Mononuclear cell (primary cell): ENCODE measurements around the gene BMP2K. TPM values are rescaled to one million over a fixed set of nuclear protein-coding genes. Genes with fewer than 3 reads are reported as not detected.
"Not testable (repeated sequence)": the region's sequence is repeated elsewhere in the genome, so short reads cannot be mapped to it uniquely, and the experiment has no call there.

Experiments
- H3K27me3 ChIP-seq: 2 replicates; pipeline ENCODE4 v1.6.0; 2011; ENCODE audit warnings: low read length, control low read depth; ENCODE audit not compliant: insufficient read depth
- H3K4me1 ChIP-seq: 2 replicates; pipeline ENCODE4 v1.5.1; 2011; ENCODE audit warnings: mild to moderate bottlenecking, low read length, control low read depth; ENCODE audit not compliant: insufficient read depth
- H3K4me3 ChIP-seq: 2 replicates; pipeline ENCODE4 v1.5.1; 2011; ENCODE audit warnings: mild to moderate bottlenecking, low read length, moderate library complexity
- H3K9me3 ChIP-seq: 2 replicates; pipeline ENCODE4 v1.5.1; 2011; ENCODE audit warnings: low read depth, mild to moderate bottlenecking, control low read depth, low read length
- total RNA-seq: library from RNA; depleted of rRNA; stranded (reverse); fragments of >200 nt; gene quantifications from one replicate; pipeline ENCODE4 v1.2.3, GENCODE V29; 2012

BMP2K gene
- total RNA-seq, 1 donor, result 24.7 TPM

DNA sequence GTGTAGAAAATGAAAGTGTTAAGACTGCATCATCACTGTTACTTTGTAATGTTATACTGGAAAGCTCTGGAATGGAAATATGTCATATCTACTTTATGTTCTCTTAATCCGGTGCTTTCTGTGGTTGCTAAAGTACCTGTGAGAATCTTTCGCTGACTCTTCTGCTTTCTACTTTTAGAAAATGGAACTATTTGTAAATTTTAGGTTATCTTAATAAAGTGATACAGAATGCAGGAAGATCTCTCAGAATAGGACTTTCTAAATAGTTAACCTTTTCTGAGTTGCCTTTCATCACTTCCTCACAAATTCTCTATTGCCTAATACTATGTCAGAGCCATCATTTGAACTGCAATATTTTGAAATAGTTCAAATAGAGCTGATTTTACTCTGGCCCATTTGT is 69.3 kb downstream of the BMP2K start:
- Histone ChIP-seq H3K27me3 (no peaks in the 10 kb centered on the region), H3K4me1 (peaks cover 5% of the 10 kb centered on the region), H3K9me3 (no peaks in the 10 kb centered on the region), H3K4me3 (no peak overlapping the region)

DNA sequence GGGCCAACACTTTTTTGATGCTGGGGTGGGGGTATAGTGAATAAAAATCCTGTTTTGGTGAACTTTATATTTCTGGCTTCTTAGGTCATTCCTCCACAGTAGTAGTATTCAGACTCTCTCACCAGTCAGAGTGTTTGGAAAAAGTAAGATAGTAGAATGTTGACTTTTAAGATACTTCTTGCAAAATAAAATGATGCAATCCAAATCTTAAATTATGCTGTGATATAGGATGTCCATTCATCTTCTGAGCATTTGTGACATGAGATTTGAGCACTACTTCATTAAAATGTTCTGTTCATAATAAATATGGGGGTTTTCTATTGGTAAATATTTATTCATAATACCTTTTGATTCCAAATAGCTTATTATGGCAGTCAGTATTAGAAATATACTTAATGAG is 70.1 kb downstream of the BMP2K start:
- Histone ChIP-seq H3K9me3 (no peaks in the 10 kb centered on the region), H3K4me1 (peaks cover 5% of the 10 kb centered on the region), H3K27me3 (no peaks in the 10 kb centered on the region), H3K4me3 (no peak overlapping the region)

DNA sequence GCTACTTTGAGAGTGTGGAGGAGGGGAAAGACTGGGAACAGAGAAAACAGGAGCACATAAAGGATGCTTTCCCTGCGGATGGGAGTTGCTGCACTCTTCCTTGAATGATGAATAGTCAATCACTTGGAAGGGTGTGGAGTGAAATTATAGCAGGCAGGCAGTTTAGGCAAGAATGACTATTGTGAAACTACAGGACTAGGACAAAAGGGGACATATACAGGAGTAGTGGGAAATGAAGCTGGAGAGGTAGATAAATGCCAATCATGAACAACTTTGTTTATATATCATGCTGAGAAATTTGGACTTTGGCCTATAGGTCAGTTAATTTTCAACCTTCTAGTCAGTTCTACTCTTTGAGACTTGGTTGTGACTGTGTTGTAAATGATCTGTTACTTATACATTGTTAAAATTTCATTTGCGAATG is 86.2 kb downstream of the BMP2K start:
- Histone ChIP-seq H3K4me3 (no peak overlapping the region), H3K27me3 (no peaks in the 10 kb centered on the region), H3K4me1 (no peaks in the 10 kb centered on the region), H3K9me3 (no peaks in the 10 kb centered on the region)

DNA sequence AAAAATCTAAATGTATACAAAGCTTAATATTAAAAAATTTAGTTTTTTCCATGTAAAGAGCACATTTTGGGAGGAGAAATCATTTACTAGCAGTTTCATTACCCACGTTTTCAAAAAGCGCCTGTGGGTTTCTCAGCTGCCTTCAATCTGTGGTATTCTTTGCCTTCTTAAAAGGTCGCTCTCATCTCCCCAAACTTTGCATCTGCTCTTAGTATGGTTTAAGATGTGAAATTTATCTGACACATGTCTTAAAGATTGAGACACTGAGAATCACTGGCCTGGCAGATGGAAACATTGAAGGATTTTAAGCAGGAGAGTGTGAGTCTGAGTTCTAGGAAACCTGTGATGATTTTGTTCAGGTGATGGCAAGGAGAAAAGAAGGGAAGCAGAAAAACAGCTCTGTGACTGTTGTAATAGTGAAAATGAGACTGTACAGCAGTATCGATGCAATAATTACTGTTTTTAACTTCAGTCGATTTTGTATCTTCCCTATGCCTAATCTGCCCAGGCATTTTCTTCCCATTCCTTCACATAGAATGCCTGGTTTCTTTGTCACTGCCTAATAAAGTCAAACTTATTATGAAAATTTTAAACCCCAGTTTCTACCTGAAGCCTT is 87.2 kb downstream of the BMP2K start:
- no peaks in the 10 kb centered on the region for H3K27me3 ChIP-seq
- no peaks in the 10 kb centered on the region for H3K9me3 ChIP-seq
- H3K4me3 ChIP-seq, result no peak overlapping the region
- no peaks in the 10 kb centered on the region for H3K4me1 ChIP-seq

DNA sequence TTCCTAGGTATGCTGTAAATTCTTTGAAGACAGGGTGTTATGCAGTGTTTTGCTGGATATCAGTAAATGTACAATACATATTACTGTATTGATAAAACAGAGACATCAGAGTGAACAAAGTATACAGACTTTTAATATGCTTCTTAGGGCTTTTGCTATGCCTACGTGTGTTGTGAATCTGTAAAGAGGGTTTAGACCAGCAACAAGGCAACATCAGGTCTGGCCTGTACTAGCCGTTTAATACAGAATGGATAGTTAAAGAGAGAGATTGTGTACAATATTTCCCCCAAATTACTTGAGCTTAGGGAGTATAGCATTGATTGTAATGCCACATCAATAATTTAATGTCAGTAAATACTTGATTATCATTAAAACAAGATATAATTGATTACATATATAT is 87.8 kb downstream of the BMP2K start:
- Histone ChIP-seq H3K4me3 (no peak overlapping the region), H3K9me3 (no peaks in the 10 kb centered on the region), H3K27me3 (no peaks in the 10 kb centered on the region), H3K4me1 (no peaks in the 10 kb centered on the region)

DNA sequence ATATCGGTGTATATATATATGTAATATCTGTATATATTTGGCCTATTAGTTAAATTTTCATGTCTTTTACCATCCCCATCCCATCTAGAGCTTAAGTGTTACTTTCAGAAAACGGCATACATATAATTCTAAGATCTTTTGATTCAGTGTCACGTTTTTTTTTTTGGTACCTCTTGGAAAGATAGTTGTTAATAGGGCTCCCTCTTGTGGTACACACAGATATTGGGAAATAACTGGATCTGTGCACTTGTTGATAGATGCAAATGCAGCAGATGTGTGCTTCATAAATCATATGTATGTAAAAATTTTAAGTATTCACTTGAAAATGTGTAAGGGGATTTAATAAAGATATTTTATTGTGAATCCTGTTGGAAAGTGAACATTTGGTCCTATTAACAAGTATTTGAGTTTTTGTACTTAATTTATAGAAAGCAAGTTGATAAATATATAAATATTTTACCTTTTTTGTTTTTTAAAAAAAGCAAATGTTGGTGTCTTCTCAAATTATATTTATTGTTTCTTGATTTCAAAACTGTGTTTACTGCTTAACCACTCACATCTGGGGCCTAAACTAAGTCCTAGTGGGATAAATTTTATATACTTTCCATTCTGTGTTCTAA is 88.4 kb downstream of the BMP2K start:
- Histone ChIP-seq H3K4me3 (no peak overlapping the region), H3K27me3 (no peaks in the 10 kb centered on the region), H3K9me3 (no peaks in the 10 kb centered on the region), H3K4me1 (no peaks in the 10 kb centered on the region)

DNA sequence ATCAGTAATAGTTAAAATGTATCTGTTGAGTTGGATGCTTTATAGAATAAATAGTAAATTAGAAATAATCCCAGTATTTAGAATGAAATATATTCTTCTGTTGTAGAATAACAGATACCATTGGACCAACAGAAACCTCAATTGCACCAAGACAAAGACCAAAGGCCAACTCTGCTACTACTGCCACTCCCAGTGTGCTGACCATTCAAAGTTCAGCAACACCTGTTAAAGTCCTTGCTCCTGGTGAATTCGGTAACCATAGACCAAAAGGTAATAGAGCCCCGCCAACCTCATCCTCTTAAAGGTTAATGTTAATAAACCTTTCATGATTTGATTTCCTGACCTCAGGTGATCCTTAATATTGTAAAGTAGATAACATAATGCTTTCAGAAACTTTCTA is 89.3 kb downstream of the BMP2K start:
- H3K4me1 ChIP-seq, result no peaks in the 10 kb centered on the region
- no peak overlapping the region for H3K4me3 ChIP-seq
- H3K27me3 ChIP-seq, result no peaks in the 10 kb centered on the region
- H3K9me3 ChIP-seq, result no peaks in the 10 kb centered on the region

DNA sequence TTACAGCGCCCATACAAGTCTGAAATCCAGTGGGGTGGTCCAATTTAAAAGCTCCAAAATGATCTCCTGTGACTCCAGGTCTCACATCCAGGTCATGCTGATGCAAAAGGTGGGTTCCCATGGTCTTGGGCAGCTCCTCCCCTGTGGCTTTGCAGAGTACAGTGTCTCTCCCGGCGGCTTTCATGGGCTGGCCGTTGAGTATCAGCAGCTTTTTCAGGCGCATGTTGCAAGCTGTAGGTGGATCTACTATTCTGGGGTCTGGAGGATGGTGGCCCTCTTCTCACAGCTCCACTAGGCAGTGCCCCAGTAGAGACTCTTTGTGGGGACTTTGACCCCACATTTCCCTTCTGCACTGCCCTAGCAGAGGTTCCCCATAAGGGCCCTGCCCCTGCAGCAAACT is 92.6 kb downstream of the BMP2K start:
- not testable (repeated sequence) for H3K9me3 ChIP-seq, H3K4me3 ChIP-seq, H3K4me1 ChIP-seq, H3K27me3 ChIP-seq

DNA sequence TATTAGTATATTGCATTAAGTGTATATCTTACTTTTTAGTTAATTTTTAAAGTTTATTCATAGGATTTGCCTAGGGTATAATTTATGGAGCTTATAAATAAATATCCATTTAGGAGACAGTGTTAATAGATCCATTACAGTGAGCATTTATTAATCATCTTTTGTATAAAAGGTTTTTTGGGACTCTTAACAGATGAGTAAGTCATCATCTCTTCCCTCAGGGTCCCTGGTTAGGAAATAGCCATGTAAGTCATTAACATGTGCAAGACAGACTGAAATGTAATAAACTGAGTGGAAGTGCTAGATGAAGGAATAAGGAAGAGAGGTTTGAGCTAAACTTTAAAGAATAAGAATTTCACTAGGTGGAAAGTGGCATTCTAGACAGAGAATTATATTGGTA is 93.9 kb downstream of the BMP2K start:
- Histone ChIP-seq H3K27me3 (no peaks in the 10 kb centered on the region), H3K4me1 (no peaks in the 10 kb centered on the region), H3K4me3 (no peak overlapping the region), H3K9me3 (no peaks in the 10 kb centered on the region)

DNA sequence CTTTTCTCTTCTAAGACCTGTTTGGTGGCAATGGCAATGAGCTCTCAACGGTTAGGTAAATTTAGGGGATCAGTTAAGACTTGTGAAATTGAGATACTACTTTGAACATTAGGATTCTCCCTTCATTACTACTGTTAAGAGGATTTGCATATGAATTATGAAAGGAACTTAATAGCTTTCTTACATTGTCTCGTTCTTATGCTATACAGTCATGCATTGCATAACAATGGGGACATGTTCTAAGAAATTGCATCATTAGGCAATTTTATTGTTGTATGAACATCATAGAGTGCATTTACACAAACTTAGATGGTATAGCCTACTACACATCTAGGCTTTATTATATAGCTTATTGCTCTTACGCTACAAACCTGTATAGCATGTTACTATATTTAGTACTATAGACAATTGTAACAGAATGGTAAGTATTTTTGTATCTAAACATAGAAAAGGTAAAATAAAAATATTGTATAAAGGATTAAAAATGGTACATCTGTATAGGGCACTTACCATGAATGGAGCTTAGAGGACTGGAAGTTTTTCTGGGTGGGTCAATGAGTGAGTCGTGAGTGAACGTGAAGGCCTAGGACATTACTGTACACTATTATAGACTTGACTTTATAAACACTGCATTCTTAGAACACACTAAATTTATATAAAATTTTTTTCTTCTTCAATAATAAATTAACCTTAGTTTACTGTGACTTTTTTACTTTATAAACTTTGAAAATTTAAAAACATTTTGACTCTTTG is 100.6 kb downstream of the BMP2K start:
- H3K4me1 ChIP-seq, result no peaks in the 10 kb centered on the region
- H3K4me3 ChIP-seq, result no peak overlapping the region
- H3K9me3 ChIP-seq, result no peaks in the 10 kb centered on the region
- H3K27me3 ChIP-seq, result no peaks in the 10 kb centered on the region

DNA sequence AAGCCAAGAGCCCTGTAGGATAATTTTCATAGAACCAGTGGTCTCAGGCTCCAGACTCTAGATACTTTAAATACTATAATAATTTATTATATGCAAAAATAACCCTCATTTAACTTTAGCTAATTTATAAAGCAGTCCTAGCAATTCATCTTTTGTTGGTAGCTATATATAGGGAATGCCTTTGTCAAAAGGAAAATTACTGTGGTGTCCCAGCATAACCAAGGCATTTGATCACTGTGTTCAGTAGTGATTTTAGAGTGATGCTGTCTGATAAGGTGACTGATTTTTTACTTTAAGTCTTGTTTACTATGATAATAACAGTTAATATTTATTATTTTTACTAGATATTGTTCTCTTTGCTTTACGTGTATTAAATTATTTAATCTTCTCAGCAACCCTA is 101.9 kb downstream of the BMP2K start:
- Histone ChIP-seq H3K9me3 (no peaks in the 10 kb centered on the region), H3K4me1 (no peaks in the 10 kb centered on the region), H3K4me3 (no peak overlapping the region), H3K27me3 (no peaks in the 10 kb centered on the region)

DNA sequence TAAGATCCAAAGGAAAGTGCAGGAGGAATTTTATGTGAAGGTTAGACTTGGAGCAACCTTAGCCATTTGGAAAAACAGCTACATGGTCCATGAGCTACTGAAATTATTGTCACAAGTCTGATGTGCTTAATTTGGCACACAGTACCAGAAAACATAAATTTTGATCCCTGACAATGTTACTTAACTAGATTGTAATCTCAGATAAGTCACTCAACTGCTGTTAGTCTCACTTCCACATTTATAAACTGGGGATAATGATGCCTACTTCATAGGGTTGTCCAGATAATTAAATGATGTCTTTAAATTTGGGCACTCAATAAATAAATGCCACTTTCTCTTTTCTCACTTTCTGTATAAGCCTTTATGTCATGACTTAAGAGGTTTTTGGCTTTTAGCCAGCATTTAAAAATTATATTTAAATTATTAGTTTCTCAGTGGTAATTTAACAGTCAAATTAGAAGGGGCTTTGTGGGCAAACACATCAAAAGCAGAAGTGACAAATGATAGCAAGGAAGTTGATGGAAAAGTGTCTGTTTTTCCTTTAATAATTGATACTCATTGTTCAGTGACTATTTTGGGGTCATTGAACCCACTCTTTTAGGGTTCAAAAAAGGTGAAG is 104.8 kb downstream of the BMP2K start:
- H3K4me1 ChIP-seq, result no peaks in the 10 kb centered on the region
- no peak overlapping the region for H3K4me3 ChIP-seq
- no peaks in the 10 kb centered on the region for H3K9me3 ChIP-seq
- H3K27me3 ChIP-seq, result no peaks in the 10 kb centered on the region

DNA sequence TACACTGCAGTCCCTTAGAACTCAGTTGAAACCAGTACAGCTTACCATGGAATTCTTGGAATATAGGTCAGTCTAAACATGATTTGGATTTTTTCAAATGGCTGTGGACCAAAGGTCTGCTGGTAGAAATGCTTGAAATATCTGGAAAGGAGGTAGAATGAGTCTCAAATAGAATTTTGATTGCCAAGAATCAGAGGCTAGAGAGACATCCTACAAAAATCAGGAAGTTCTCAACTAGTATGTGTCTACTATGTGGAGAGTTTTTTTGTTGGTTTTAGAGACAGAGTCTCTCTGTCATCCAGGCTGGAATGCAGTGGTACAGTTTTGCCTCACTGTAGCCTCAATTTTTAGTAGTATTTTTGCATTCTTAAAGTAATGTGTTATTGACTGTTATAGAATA is 109.4 kb downstream of the BMP2K start:
- H3K4me1 ChIP-seq, result peaks cover 1% of the 10 kb centered on the region
- H3K27me3 ChIP-seq, result no peaks in the 10 kb centered on the region
- no peak overlapping the region for H3K4me3 ChIP-seq
- H3K9me3 ChIP-seq, result no peaks in the 10 kb centered on the region

DNA sequence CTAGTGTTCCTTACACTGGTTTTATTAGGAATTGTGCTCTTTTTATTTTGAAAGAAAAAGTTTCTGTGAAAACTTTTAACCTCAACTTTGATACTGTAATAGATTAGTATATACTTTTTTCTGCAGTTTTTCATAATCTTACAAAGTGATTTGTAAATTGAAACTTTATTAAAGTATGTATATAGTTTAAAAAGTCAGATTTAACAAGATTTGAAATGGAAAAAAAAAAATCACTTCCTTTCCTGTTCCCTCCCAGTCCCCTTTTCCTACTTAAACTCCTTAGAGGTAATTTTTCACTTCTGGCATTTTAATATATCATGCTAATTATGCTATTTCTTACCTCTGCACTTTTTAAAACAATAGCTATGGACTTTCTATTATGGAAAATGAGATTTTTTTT is 113.8 kb downstream of the BMP2K start:
- Histone ChIP-seq H3K9me3 (no peaks in the 10 kb centered on the region), H3K4me3 (no peak overlapping the region), H3K4me1 (peaks cover 5% of the 10 kb centered on the region), H3K27me3 (no peaks in the 10 kb centered on the region)

DNA sequence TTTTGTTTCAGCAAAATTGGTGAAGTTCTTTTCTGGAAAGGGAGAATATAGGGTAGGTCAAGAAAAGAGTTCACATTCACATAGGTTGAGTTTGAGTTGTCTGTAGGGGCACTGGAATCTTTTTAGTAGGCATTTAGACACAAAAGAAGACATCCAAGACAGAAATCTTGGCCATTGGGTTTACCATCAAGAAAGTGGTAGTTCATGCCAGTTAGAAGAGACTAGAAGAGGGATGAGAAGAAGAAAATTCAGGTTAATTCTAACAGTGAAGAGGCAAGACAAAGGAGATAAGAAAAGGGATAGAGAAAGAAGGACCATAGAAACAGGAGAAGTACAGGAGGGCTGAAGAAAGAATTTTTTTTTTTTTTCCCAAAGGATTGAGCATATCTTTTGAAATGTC is 123.2 kb downstream of the BMP2K start:
- Histone ChIP-seq H3K4me1 (no peaks in the 10 kb centered on the region), H3K9me3 (no peaks in the 10 kb centered on the region), H3K27me3 (no peaks in the 10 kb centered on the region), H3K4me3 (no peak overlapping the region)
